Inferior parietal cortex (tissue), 1 donor: ENCODE data around the gene PLXNA4.

Experiments
- DNase-seq: peaks from one replicate; pipeline ENCODE4 v3.0.0-alpha.2; 2016; ENCODE audit errors: extremely low spot score

The PLXNA4 gene

DNA sequence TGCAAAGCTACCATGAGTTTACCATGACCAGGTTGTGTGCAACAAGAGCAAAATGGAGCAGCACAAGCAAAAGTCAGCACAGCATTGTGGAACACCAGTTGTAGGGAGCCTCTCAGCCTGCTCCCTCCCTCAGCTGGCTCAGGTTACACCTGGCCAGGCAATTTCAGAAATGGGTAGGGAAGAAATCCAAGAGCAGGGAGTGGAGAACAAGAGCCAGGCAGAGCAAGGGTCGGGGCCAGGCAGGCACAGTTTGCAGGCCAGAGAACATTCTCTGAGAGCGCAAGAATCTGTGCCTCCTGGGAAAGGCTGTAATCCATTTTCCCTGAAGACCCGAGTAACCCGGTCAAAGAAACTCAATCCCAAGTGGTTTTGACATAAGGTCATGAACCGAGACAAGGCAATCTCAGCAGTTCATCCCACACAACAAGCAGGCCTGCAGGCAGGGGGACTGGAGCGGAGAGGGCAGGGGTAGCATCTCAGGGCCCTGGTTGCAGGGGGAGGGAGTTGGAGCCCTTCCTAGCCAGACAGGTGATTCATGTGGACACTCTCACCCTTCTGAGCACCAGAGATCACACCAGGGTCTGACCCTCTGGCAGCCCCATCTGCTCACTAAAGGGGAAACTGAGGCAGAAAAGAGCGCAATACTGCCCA, 258.4 kb downstream of the PLXNA4 start:
- no peak for DNase-seq

DNA sequence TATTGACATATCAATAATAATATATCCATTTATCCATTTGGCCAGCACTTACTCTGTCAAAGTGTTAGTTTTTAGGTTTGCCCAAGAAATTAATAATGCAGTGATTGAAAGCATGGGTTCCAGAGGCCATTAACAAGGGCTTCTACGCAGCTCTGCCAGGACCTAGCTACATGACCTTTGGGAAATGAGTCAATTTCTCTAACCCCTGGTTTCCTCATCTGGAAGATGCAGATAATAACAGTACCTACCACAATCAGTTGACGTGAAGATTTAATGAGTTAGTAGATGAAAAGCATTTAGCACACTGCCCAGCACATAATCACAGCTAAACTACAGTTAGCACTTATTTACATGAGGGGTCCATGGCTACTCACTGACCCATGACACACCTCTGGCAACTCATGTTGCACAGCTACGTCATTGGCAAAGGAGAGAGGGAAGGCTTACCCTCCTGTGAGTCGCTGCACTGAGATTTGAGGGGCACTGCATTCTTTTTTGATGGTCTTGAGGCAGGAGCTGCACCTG, 263.7 kb downstream of the PLXNA4 start:
- no peak for DNase-seq

DNA sequence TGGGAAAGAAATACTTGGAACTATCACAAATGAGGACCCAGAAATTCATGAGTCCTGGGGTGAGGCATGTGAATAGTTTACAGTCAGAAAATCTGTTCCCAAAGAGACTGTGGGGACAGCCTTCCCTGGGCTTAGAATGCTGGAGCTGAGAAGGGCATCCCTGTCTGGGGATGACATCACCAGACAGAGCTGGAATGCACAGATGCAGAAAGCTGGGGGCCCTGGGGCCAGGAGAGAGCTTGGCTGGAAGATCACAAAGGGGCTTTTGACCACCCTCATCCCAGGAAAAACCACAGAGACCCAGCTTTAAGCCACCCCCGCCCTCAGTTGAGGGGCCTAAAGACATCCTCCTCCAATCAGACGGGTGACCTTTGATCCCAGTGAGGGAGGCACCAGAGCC, 264.5 kb downstream of the PLXNA4 start:
- DNase-seq, result no peak

DNA sequence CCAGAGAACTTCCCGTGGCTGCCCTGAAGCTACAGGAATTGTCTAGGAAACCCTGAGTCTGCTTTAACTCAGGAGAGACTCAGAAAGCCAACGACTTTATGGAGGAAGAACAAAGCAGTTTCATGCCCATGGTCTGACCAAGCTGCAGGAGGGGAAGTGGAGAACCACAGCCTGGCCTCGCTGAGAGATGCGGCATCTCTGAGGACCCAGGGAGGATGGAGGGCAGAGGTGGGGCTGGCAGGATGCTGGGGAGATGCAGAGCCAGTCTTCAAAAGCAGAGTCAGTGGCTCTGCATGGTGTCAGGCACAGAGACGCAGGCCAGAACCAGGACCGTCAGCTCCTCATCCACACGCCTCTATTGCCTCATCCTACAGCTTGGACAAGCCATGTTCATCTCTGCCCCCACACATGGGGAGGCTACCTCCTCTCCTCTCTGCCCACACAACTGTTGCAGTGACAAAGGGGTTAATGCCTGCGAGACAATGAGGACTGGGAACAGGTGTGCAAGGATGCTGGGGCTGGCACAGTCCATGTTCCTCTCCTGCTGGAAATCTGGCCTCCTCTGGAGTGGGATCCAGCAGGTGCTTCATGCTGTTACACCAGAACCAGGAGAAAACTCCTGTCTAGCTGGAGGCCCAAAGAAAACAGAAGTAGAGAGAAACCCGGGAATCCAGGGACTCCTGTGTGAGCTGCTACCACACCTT, 267.0 kb downstream of the PLXNA4 start:
- no peak for DNase-seq

DNA sequence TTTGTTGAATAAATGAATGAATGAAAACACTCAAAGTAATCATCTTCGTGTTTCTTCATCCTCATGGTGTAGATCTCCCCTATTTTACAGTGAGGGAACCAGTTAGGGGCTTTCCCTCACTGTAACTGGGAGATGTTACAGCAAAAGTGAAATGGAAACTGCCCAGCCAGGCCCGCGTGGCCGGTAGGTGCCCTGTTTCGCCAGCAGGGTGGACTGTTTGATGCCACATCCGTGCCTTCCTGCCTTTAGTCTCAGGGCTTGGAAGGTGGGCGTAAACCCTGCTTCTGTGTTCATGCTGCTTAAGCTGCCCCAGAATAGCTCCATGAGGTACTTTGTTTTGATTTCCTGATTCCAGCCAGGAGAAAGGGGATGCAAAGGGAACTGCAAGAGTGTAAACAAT, 268.8 kb downstream of the PLXNA4 start:
- DNase-seq, result no peak

DNA sequence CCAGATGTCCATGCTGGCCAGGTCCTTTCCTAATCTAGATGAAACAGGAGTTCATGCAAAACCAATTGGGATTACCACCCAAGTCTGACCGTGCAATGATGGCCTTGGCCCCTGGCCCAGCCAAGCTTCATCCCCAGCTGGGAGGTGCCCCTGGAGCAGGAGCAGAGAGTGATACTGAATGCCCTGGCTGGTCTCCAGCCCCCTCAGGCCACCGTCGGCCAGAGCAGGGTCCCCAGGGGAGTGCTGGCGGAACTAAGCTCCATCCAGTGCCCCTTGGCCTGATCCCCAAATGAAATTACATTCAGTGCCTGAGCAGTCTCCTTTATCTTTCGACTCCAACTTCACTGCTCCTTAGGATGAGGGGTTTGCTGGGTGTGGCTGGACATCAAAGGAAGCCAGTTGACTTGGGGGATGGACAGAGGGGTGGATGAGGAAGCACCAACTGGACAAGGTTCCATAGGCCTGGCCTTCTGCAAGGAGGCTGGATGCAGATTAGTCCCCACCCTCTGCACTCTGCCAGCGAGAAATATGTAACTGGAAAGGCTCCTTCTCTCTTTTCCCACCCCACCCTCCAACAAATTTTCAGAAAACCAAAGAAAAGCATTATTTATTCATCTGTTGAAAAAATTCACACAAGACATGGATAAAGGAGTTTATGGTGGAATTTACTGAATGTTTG, 275.5 kb downstream of the PLXNA4 start:
- DNase-seq, result no peak

DNA sequence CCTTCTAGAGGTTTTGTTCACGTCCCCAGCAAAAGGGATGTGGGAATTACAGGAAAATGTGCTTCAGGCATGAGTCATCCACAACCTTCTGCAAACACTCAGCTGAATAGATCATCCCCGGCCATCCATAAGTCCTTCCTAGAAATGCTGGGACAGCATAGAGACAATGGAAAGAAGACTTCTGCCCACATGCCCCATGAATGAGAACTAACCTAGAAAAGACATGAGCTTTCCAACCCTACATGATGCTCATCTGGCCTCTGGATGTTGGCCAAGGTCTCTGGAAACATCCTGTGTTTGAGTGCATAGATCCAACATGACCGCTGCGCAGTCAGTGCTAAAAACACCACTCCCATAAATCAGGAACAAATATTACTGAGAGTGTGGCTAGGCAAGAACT, 277.5 kb downstream of the PLXNA4 start:
- DNase-seq, result no peak

DNA sequence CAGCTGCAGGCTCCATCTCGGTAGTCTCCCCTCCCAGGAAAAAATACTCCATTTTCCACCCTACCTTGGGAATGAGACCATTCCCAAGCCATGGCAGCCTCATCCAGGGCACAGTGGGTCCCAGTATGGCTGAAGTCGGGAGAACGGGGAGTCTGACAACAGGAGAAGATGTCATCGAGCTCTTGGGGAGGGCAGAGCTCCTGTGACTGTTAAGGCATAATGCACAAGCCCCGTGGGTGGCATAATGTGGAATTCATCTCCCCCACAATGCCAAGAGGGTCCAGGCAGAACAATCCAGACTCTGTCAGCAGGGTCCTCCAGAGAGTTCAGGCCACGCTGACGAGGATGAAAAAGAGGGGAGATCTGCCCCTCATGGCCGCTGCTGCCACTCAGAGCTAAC, 279.4 kb downstream of the PLXNA4 start:
- no peak for DNase-seq

DNA sequence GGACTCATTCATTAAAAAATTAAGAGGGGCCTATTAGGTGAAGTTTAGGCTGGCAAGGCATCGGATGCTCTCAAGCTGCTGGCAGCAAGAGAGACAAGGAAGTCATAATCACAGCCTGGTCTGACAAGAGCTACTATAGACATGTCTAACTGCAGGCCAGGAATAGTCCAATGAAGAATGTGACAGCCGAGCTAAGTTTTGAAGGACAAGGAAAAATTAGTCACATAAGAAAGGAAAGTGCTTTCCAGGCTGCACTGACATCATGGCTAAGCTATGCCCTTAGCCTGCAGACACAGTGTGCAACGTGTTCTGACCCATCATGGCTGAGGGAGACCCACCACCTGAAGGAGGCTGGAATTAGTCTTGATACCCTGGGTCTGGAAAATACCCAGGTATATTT, 281.1 kb downstream of the PLXNA4 start:
- DNase-seq, result no peak

DNA sequence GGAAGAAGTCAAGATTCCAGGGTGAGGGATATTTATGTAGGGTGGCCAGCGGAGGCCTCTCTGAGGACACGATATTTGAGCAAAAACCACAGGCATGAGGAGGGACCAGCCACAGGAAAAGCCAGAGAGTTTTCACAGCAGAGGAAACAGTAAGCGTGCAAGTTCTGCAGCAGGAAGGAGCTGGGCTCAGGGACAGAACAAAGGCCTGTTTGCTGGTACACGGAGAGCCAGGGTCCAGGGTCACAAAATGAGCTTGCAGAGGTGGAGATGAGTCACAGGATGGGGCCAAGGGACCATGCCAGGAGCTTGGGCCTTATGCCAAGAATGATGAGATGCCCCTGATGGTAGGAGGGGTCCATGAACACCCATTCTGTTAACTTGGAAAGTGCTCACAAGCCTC, 283.5 kb downstream of the PLXNA4 start:
- no peak for DNase-seq

DNA sequence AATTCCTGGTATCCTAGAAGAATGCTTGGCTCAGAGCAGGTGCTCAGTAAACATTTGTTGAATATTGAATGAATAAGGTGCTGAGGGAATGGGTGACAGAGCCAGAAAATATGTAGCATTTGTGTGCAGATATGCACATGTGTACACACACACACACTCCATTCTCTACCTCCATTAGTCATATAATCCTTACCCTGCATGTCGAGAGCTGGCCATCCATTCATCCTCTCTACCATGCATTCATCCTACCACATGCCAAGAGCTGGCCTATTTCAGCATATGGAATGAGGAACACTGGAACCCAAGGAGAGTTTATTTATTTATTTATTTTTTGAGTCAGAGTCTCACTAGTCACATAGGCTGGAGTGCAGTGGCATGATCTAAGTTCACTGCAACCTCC, 284.8 kb downstream of the PLXNA4 start:
- DNase-seq, result no peak

DNA sequence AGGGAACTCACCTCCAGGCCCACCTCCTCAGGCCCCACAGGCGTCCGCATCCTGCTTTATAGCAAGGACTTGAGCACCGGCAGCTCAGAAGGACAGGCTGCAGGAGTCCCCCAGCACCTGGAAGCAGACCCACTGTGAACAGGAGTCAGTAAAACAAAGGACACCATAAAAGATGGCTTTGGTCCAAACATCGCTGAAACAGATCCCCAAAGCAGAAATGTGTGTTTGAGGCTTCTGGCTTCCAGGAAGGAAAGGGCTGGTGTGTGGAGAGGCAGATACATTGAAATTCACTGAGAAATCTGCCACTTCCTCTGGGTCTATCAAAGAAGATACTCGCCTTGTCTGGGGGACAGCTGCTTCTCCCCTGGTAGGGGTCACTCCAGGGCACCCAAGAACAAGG, 286.2 kb downstream of the PLXNA4 start:
- DNase-seq, result no peak

DNA sequence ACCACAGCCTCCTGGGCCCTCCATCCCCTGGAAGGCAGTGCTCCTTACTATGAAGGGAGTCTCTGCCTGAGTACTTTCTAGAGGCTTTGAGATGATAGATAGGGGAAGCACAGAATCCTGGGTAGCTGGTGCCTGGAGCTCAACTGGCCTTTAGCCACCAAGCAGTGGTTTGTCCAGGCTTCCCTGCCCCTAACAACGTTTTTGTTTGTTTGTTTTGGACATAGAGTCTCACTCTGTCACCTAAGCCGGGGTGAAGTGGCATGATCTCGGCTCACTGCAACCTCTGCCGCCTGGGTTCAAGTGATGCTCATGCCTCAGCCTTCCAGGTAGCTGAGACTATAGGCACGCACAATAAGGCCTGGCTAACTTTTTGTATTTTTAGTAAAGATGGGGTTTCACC, 289.4 kb downstream of the PLXNA4 start:
- no peak for DNase-seq

DNA sequence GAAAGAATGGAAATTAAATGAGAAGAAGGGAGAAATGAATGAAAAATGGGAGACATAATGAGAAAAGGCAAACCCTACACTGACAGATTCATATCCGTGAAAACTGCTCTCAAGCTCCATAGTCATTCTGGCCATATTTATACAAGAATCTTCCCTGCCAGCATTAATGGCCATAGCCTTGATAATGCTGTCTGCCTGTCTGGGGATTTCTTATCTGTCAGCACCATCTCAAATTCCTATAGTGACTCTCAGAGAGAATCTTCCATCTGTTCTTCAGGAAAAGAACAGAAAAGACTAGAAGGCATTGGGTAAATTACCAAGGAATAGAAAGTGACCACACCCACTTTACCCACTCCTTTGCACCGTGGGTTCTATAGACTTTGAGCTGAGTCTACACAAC, 295.9 kb downstream of the PLXNA4 start:
- DNase-seq, result no peak

DNA sequence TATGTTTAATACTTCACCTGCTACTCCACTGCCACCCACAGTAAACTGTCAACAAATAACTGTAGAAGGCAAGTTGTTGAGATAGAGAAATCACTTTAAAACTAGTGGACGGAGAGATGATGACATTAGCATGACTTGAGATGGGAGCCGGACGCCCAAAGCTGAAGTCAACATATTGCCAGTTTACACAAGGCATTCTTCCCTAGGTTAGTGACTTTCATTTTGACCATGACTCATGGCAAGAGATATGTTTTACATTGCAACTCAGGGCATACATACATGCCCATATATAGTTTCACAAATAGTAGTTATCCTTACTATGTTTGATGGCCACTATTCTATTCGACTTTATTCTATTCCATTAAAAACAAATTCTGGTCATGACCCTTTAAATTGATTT, 296.6 kb downstream of the PLXNA4 start:
- DNase-seq, result no peak

DNA sequence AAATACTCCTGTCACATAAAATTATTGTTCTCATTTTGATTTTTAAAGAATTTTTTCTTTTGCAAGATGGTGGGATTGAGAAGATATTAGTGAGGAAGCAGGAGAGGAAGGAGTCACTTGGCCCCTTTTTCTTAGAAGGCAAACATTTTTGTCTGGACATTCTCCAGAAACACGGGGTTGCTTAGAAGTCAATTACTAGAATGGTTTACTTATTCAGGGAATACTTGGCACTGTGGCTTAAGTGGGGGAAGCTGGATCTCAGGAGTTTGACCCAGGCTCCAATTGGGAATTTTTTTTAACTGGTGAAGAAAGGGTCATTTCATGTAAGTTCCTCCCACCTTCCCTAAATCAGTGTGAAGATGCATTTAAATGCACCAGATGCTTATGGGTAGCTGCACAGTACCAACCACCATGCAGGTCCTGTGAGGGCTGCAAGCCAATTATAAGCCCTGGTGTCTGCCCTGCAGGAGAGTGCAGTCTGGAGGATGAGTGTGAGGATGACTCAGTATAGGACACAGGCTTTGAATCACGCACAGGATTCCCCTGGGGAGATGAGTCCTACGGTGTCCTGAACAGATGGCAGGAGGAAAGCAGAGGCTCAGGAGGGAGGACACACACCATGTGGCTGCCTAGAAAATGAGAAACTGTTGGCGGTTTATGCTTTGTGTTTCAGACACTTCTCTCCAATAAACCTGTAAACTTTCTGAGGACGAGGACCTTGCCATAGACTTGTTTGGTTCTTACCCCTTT, 299.1 kb downstream of the PLXNA4 start:
- DNase-seq, result no peak

DNA sequence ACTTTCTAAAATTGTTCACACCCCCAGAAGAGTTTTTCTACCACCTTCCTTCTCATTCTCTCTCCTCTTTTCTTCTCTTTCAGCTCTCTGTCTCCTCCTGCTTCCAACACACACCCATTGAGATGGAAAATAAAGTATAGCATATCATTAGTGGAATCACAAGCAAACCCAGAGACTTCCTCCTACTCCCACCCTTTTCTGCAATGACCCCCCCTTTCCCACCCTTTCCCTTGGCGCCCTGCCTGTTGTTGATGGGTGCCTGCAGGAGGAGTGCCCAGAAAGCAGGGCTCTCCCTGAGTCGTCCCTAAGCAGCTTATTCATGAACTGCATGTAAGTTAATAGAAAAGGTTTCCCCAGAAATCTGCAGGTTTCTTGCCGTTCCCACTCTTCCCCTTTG, 300.0 kb downstream of the PLXNA4 start:
- DNase-seq, result no peak

DNA sequence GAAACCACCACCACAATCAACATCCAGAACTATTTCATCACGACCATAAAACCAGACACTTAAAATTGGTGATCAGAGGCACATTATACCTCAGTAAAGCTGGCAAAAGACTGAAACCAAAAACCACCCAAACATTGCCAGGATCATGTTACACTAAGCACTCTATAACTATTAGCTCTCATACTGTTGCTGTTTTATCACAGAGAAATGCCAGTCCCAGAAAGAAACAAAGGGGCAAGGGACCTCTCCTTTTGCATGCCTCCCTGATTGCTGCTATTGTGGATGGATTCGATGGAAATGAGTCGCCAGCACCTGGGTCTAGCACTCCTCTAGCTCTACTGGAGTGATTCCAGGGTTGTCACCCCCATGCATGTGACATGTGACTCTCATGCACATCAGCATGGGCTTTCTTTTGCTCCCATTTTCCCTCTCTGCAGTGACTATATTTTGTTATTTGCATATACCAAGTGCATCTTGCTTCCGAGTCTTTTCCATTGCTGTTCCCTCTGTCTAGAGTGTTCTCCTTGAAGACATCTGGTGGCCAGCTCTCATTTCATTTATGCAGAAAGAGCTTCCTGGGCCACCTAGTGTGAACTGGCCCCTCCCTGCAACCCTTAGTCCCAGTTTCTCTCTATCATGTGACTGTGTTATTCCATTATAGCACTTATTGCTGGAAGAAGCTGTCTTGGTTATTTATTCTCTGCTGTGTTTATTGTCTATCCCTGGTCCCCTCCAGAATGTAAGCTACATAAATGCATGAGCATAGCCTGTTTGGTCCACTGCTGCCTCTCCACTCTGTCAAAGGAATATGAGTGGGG, 300.6 kb downstream of the PLXNA4 start:
- no peak for DNase-seq

DNA sequence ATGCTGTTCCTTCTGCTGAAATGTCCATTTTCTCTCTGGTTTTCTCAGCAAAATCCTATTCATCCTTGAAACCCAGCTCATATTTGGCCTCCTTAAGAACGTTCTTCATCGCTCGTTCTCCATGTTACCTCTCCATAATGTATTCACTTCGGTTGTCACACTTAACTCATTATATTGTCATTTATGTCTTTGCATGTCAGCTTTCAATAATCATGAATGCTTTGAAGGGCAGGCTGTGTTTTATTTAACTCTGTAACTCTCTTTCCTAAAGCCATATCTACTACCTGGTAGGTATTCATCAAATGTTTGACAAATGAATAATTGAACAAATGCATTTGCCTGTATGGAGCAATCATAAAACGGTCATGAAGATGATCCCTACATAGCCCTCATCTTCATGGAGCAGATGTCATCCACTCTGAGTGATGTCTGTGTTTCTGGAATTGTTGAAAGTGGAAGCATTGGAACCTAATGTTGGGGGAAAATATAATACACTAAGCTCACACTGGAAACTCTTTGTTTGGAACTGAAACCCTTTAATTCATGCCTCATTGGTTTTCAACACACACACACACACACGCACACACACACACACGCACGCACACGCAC, 303.4 kb downstream of the PLXNA4 start:
- DNase-seq, result no peak

DNA sequence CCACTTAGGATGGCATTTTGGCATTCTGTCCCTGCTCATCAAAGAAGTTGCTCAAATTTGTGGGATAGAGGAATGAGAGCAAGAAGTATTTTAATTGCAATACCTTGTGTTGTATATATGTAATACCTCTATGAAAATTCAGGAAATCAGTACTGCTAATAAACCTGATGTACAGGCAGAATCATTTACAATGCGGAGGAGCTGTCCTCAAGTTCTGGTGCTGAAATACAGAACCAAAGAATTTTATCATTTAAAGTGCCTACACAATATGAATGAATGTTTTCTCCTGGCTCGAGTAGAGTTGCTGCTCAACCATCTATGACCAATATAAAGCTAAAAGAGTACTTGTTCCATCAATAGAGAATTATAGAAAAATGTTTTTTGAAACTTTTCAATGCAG, 305.8 kb downstream of the PLXNA4 start:
- DNase-seq, result no peak

DNA sequence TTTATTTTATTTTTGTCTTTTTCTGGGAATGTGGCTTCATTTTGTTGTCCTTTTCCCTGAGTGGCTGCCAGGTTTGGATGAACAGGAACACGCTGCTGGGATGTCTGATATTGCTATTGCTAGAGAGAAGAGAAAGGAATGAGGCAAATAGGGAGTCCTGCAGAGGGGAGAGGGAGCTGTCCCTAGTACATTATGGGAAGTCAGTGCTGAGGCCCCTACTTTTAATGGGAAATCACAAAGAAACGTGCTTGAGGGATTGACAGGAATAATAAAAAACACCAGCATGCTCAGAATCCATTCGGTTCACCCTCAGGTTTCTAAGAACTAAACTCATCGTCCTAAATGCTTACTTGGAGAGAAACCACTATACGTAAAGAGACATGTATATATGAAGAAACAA, 306.6 kb downstream of the PLXNA4 start:
- no peak for DNase-seq
